ENCODE results near the gene HSPA5. TPM values are rescaled to one million over a fixed set of nuclear protein-coding genes. Genes with fewer than 3 reads are reported as not detected.
"Not testable (repeated sequence)": the region's sequence is repeated elsewhere in the genome, so short reads cannot be mapped to it uniquely, and the experiment has no call there.

The HSPA5 gene
- total and polyA plus RNA-seq, 4 donors = 108 to 342 (median 237) TPM

- H3K9me3 ChIP-seq (ENCODE audit: control insufficient read depth in 4 of 4, low read length in 3 of 4) = no peaks in the 10 kb centered on the region
- H3K4me1 ChIP-seq (ENCODE audit: control insufficient read depth in 4 of 4, insufficient read depth in 4 of 4, low read length in 3 of 4) = peaks cover 2 to 56% (median 45%) of the 10 kb centered on the region in 4 donors
- TF ChIP-seq JUND (IDR thresholded peaks at IDR 0.05) (no peak), SP1 (IDR thresholded peaks at IDR 0.05) (no peak)
- TF ChIP-seq, protein P1, sequence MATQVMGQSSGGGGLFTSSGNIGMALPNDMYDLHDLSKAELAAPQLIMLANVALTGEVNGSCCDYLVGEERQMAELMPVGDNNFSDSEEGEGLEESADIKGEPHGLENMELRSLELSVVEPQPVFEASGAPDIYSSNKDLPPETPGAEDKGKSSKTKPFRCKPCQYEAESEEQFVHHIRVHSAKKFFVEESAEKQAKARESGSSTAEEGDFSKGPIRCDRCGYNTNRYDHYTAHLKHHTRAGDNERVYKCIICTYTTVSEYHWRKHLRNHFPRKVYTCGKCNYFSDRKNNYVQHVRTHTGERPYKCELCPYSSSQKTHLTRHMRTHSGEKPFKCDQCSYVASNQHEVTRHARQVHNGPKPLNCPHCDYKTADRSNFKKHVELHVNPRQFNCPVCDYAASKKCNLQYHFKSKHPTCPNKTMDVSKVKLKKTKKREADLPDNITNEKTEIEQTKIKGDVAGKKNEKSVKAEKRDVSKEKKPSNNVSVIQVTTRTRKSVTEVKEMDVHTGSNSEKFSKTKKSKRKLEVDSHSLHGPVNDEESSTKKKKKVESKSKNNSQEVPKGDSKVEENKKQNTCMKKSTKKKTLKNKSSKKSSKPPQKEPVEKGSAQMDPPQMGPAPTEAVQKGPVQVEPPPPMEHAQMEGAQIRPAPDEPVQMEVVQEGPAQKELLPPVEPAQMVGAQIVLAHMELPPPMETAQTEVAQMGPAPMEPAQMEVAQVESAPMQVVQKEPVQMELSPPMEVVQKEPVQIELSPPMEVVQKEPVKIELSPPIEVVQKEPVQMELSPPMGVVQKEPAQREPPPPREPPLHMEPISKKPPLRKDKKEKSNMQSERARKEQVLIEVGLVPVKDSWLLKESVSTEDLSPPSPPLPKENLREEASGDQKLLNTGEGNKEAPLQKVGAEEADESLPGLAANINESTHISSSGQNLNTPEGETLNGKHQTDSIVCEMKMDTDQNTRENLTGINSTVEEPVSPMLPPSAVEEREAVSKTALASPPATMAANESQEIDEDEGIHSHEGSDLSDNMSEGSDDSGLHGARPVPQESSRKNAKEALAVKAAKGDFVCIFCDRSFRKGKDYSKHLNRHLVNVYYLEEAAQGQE (IDR thresholded peaks at IDR 0.05) = peak; percentile 25
- H3K36me3 ChIP-seq (ENCODE audit: control insufficient read depth in 4 of 4, insufficient read depth in 3 of 4, low read depth in 1 of 4, low read length in 3 of 4) = peaks cover 5 to 52% (median 41%) of the 10 kb centered on the region in 4 donors
- WGBS = 72% methylated on average over 7 of the region's 7 CpGs
- no peak overlapping the region for H3K27ac ChIP-seq (ENCODE audit: low read depth in 1 of 2, low read length in 2 of 2)
- peak overlapping the region in 2 of 3 donors; percentile 78 to 96 for H3K4me3 ChIP-seq (ENCODE audit: low read depth in 1 of 3, low read length in 3 of 3)
- H3K27me3 ChIP-seq (ENCODE audit: control insufficient read depth in 4 of 4, insufficient read depth in 4 of 4, low read length in 3 of 4) = no peaks in the 10 kb centered on the region
- no peak for DNase-seq (ENCODE audit: low spot score)
- H3K9ac ChIP-seq (ENCODE audit: low read depth in 1 of 2, low read length in 2 of 2) = no peak overlapping the region
Measured at GRCh38 chr9:125238127-125238914, 2.8 kb downstream of the HSPA5 start.

GRCh38 chr9:125236520-125237159, 4.5 kb downstream of the HSPA5 start:
- peaks cover 0 to 48% (median 42%) of the 10 kb centered on the region in 4 donors for H3K4me1 ChIP-seq (ENCODE audit: control insufficient read depth in 4 of 4, insufficient read depth in 4 of 4, low read length in 3 of 4)
- TF ChIP-seq RAD21 (IDR thresholded peaks at IDR 0.05) = peak in 1 of 2 donors; percentile 13
- H3K9ac ChIP-seq (ENCODE audit: low read depth in 1 of 2, low read length in 2 of 2); DNase-seq (ENCODE audit: low spot score); H3K9me3 ChIP-seq (ENCODE audit: control insufficient read depth in 4 of 4, low read length in 3 of 4); H3K27ac ChIP-seq (ENCODE audit: low read depth in 1 of 2, low read length in 2 of 2); H3K27me3 ChIP-seq (ENCODE audit: control insufficient read depth in 4 of 4, insufficient read depth in 4 of 4, low read length in 3 of 4): not testable (repeated sequence)
- peaks cover 5 to 57% (median 44%) of the 10 kb centered on the region in 4 donors for H3K36me3 ChIP-seq (ENCODE audit: control insufficient read depth in 4 of 4, insufficient read depth in 3 of 4, low read depth in 1 of 4, low read length in 3 of 4)
- 69% methylated on average over 5 of the region's 5 CpGs for WGBS
- H3K4me3 ChIP-seq (ENCODE audit: low read depth in 1 of 3, low read length in 3 of 3) = peak overlapping the region in 1 of 3 donors; percentile 78

DNA sequence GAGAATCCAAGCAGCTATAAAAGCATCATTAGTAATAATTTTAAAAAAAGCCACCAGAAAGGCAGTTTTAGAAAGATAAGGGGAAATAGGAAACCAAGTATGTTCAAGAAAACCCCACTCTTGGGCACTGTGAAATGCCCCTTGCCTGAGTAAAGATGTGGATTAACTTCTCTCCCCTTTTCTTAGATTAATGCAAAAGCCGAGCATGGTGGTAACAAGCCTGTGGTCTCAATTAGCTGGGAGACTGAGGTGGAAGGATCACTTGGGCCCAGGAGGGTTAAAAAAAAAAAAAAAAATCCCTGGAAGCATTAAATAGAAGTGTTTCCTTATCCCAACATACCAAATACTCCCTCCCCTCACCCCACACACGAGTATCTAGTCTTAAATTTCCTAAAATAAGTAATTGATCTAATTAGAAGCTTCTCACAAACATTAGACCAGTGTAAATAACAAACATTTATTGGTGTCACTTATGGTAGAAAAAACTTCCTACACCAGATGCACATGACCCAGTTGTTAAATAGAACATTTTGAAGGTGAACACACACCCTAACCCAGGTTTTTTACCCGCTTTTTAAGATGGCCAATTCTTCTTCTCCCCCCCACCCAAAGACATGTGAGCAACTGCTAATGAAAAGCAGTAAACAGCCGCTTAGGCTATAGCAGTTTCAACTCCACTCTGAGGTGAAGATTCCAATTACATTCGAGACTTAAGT, 5.2 kb downstream of the HSPA5 start:
- Histone ChIP-seq H3K9ac (ENCODE audit: low read depth in 1 of 2, low read length in 2 of 2) (no peak overlapping the region), H3K4me1 (ENCODE audit: control insufficient read depth in 4 of 4, insufficient read depth in 4 of 4, low read length in 3 of 4) (peaks cover 0 to 48% (median 42%) of the 10 kb centered on the region in 4 donors)

GRCh38 chr9:125234099-125234498, 7.0 kb downstream of the HSPA5 start:
- not testable (repeated sequence) for H3K9ac ChIP-seq (ENCODE audit: low read depth in 1 of 2, low read length in 2 of 2); H3K9me3 ChIP-seq (ENCODE audit: control insufficient read depth in 4 of 4, low read length in 3 of 4); DNase-seq (ENCODE audit: low spot score); H3K4me3 ChIP-seq (ENCODE audit: low read depth in 1 of 3, low read length in 3 of 3); H3K27me3 ChIP-seq (ENCODE audit: control insufficient read depth in 4 of 4, insufficient read depth in 4 of 4, low read length in 3 of 4); H3K27ac ChIP-seq (ENCODE audit: low read depth in 1 of 2, low read length in 2 of 2)
- Histone ChIP-seq H3K36me3 (ENCODE audit: control insufficient read depth in 4 of 4, insufficient read depth in 3 of 4, low read depth in 1 of 4, low read length in 3 of 4) (peaks cover 10 to 67% (median 57%) of the 10 kb centered on the region in 4 donors), H3K4me1 (ENCODE audit: control insufficient read depth in 4 of 4, insufficient read depth in 4 of 4, low read length in 3 of 4) (peaks cover 0 to 42% (median 38%) of the 10 kb centered on the region in 4 donors)
- 94% methylated on average over 8 of the region's 8 CpGs for WGBS

More for the DNA sequence above, 5.2 kb downstream of the HSPA5 start:
- 62% methylated on average over 5 of the region's 5 CpGs for WGBS
- no peak overlapping the region for H3K27ac ChIP-seq (ENCODE audit: low read depth in 1 of 2, low read length in 2 of 2)
- H3K27me3 ChIP-seq (ENCODE audit: control insufficient read depth in 4 of 4, insufficient read depth in 4 of 4, low read length in 3 of 4) = no peaks in the 10 kb centered on the region
- H3K36me3 ChIP-seq (ENCODE audit: control insufficient read depth in 4 of 4, insufficient read depth in 3 of 4, low read depth in 1 of 4, low read length in 3 of 4) = peaks cover 5 to 62% (median 47%) of the 10 kb centered on the region in 4 donors
- DNase-seq (ENCODE audit: low spot score) = no peak
- TF ChIP-seq FOXA2 (IDR thresholded peaks at IDR 0.05) = no peak
- peak overlapping the region in 1 of 3 donors; percentile 78 for H3K4me3 ChIP-seq (ENCODE audit: low read depth in 1 of 3, low read length in 3 of 3)
- H3K9me3 ChIP-seq (ENCODE audit: control insufficient read depth in 4 of 4, low read length in 3 of 4) = no peaks in the 10 kb centered on the region
